ENCODE data around the gene FZD1.
A peak's percentile ranks its signal among the peaks of the same experiment; 100 is the strongest.
"Not testable (repeated sequence)": the region's sequence is repeated elsewhere in the genome, so short reads cannot be mapped to it uniquely, and the experiment has no call there.

FZD1 gene

DNA sequence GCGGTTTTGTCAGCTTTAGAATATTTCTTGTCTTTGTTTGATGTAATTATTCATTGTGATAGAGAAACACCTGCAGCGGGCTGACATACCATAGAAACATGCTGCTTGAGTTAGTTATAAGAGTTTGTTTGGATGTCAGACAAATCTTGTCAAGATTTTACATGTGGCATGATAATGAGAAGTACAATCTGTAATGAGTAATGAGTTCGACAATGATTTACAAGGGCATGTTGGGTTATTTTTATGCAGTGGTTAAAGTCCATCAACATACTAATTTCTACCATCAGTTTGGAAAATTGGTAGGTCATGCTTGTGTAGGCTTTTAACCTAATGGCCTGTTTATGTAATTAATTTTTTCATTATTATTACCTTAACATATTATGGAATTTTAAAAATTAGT, 31.3 kb downstream of the FZD1 start:
- DNase-seq, result no peak

DNA sequence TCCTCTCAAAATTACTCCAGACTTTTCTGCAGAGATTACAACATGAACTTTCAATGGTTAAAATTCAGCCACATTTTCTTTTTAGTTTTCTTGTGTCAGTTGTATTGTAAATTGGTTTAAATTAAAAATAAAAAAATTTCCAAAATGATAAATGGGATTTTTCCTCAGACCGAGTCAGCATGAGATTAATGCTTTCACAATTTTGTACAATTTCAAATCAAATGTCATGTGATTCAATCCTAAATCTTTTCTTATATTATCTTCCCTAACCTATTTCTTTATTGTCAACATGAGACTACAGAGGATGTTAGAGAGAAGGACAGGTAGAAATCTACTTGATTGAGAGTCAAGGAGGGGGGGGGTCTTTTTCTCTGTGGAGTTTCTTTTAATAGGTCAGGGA, 33.7 kb downstream of the FZD1 start:
- DNase-seq, result no peak

DNA sequence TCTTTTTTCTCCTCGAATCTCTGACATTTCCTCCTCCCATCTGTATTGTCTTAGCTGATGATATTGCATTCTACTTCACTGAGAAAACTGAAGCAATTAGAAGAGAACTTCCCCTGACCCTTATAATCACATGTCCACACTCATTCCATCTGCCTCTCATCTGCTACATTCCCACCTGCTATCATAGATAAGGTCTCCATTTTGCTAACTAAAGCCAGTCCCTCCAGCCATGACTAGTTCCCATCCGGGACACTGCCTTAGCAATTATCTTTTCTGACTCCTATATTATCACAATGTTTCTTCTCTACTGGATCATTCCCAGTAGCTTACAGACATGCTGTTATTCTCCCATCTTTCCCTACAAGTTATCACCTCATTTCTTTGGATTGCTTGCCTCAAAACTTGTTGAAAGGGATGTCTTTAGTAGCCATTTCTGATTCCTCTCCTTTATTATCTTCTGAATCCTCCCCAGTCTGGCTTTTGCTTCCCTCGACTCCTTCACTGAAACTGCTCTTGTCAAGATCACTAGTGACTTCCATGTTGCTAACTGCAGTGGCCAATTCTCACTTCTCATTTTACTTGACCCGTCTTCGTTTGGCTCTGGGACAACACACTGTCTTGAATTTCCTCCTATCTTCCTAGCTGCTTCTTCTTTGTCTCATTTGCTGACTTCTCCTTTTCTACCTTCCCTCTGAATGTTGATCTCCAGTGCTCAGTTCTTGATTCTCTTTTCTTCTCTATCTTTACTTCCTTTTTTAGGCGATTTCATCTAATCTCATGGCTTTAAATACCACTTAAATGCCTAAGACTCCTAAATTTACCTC, 35.9 kb downstream of the FZD1 start:
- DNase-seq, result peak in 3 of 51 donors; percentile 1 to 27 (median 8)

DNA sequence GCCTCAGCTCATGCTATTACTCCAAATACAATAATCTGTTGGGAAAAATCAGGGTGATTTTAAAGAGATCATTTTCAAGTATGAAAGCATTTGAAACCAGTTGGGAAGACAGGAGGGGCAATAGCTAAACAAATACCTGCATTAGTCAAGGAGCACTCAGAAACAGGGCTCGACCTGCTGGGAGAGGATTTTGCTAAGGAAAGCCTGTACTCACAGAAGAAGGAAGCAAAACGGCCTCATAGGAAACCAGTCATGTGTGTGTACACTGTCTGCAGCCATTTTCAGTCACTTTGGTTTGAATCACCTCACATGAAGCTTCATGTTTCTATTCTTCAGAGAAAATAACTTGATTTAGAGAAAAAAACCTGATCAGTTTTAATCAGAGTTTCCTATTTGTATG, 38.6 kb downstream of the FZD1 start:
- DNase-seq, result no peak

DNA sequence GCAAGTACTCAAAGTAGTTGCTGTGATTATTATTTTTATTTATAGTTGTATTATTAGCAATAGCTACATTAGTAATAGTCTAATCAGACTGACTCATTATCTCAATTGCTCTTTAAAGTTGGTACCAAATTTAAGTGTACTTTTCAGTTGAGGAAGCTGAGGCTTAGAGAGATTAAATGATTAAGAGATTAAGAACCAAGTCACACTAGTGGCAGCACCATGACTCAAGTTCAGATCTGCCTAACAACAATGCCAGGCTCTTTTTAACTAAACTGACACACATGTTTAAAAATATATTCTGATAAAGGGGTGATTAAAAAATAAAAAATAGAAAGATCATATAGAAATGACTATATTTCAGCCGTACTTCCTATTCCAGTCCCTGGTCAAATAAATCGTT, 42.0 kb downstream of the FZD1 start:
- DNase-seq, result no peak

DNA sequence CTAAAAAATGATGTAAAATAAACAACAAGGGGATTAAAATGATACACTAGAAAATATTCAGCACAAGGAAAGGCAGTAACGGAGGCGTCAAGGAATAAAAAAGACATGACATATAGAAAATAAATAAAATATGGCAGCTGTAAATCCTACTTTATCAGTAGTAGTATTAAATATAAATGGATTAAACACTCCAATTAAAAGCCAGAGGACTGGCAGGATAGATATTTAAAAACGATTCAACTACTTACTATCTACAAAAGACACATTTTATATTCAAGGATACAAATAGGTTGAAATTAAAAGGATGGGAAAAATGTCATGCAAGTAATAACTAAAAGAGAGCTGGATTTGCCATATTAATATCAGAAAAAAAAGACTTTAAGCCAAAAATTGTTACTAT, 43.2 kb downstream of the FZD1 start:
- no peak for DNase-seq

DNA sequence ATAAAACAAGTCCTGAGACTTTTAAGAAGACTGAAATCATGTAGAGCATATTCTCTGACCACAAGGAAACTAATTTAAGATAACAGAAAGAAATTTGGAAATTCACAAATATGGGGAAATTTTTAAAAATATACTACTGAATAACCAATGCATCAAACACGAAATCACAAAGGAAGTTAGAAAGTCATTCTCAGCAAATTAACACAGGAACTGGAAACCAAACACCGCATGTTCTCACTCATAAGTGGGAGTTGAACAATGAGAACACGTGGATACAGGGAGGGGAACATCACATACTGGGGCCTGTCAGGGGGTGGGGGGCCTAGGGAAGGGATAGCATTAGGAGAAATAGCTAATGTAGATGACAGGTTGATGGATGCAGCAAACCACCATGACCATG, 44.0 kb downstream of the FZD1 start:
- DNase-seq, result not testable (repeated sequence)

DNA sequence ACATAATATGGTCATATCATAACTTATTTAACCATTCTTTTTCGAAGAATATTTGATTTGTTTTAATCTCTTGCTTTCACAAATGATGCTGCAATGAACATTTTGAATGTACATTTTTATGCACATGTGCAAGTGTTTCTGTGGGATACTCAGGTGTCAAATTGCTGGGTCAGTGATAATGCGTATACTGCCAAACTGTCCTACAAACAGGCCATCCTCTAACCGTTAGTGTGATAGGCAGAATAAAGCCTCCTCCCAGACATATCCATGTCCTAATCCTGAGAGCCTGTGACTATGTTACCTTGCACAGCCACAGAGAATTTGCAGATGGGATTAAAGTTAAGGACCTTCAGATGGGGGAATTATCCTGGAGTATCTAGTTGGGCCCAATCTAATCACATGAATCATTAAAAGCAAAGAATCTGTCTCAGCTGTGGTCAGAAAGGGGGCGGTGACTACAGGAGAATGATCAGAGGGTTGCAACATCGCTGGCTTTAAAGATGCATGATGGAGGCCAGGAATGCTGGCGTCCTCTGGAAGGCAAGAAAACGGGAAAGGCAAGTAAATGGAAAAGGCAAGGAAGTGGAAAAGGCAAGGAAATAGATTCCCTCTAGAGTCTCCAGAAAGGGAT, 46.7 kb downstream of the FZD1 start:
- DNase-seq, result no peak

DNA sequence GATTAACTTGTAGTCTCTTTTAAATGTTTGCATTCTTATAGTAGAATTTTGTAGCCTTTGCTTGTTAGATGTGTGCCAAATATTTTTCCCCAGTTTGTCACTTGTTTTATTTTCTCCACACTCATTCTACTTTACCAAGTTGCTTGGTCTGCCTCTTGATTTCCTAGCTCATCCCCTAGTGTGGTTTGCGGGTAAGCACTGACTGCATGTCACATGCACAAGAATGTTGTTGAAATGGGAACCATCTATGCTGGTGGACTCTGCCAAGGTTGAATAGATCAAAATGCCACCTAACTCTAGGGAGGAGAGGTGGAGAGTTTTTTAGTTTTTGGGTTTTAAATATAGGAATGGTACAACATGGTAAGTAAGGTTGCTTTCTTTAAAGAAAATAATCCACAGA, 47.6 kb downstream of the FZD1 start:
- DNase-seq, result no peak

DNA sequence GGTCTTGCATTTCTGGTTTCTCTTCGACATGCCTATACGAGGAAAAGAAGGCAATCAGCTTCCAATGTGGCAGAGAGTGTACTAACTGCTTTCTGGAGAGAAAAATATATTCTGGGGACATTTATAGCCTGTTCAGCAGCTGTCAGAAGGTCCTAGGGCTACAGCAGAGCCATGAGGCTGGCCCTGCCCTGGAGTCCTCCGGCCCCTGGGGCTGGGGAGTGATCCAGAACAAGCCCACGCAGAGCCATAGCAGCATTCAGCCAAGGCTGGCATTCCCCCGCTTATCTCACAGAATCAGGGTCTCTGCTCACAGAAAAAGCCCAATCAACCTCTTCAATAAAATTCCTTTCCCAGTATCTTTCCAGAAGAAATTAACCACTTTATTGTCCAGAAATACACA, 48.9 kb downstream of the FZD1 start:
- DNase-seq, result no peak

DNA sequence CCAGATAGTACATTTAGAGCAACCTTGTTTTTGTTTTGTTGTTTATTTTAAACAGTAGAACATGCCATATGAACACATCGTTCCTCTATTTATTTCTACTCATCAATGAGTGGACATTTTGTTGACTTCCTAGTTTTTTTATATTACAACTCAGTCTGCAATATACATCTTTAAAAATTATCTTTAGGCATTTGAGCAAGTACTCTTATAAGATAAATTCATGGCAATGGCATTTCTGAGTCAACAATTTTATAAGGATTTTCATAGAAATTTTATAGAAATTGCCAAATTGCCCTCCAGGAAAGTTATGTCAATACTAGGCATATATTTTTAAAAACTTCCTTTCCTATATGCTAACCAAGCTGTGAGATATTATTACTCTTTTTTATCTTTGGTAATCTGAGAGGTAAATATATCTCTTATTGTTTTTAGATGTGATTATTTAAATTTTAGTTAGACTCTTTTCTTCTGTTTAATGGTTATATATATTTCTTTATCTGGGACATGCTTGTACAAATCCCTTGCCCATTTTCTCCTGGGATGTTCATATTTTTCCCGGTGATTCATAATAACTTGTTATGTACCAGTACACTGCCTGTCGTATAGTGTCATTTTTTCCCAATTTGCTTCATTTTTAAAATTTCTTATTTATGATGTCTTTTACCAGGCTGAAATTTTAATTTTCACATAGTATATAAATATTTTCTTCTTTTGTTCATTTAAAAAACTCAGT, 50.5 kb downstream of the FZD1 start:
- DNase-seq, result no peak

DNA sequence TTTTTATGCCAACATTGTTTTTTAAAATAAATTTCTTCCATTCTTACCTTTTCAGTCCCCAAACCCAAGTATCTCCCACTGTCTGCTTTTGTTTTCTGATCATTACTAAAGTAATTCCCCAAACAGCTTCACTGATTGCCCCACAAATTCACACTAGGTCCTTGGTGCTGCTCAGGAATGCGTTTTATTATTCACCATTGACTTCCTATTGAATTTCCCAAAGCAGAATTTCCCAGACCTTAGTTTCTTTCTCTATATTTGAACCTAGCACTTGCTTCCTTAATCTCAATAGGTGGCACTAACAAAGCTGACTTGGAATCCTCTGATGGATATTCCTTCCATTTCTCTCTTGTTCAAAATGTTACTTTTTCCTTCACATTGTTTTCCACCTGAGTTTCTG, 52.2 kb downstream of the FZD1 start:
- DNase-seq, result no peak

DNA sequence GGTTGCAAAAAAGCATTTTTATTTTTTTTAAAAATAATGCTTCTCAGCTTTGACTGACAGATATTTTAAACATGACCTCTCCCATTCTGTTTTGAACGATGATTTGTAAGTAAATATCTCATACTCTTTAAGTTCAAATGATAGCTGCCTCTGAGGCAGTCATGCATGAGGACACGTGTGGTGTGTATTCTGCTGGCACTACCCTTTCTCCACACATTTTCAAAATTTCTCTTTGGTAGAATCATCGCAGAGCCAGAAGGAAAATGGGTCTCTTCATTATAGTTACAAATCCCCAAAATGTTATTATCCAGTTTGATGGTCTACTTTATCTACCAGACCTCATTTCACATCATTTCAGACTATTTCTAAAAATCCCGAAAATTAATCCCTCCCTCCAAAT, 55.1 kb downstream of the FZD1 start:
- no peak for DNase-seq

DNA sequence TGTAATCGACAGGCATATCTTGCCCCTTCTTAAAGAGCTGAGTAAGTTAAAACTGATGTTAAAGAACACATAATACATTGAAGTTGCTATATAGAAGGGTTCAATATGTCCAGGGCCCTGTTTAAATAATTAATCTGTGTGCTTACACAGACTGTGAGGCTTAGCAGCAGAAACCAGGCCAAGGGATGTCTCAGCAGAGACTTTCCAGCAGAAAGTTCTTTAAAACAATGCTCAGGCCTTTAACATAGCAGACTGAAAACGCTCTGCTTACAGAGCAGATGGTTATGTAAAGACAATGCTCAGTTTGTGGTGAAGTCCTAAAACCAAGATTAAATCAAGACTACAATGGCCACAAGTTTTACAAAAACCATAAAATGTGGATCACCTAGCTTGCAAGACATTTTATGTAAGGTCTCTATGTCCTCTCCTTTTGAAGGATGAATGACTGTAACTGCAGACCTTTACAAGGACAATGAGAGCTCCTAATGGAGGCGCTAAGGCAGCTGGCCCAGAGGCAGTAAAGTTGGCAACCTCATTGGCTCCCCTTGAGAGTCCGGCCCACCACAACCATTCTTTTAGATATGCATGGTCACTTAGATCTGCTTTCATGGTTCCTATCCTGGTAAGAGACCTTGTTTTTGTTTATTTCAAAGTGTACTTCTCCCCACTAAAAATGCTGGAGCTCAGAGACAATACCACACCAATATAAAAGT, 56.3 kb downstream of the FZD1 start:
- DNase-seq, result no peak
